GM18868 (cell line): ENCODE results near the gene TMA7.
"Not testable (repeated sequence)": the region's sequence is repeated elsewhere in the genome, so short reads cannot be mapped to it uniquely, and the experiment has no call there.

Source experiments
- ATAC-seq: cut with Tn5 transposase; IDR thresholded peaks from one replicate; pipeline ENCODE4 v1.9.1; 2021; ENCODE audit warnings: mild to moderate bottlenecking, moderate library complexity; ENCODE audit not compliant: unreplicated experiment

TMA7 gene

GRCh38 chr3:48465531-48466378 lies 25.7 kb downstream of the TMA7 start:
- peak; percentile 93 for ATAC-seq

- ATAC-seq = no peak
Measured at GRCh38 chr3:48466386-48467109, 26.5 kb downstream of the TMA7 start.

DNA sequence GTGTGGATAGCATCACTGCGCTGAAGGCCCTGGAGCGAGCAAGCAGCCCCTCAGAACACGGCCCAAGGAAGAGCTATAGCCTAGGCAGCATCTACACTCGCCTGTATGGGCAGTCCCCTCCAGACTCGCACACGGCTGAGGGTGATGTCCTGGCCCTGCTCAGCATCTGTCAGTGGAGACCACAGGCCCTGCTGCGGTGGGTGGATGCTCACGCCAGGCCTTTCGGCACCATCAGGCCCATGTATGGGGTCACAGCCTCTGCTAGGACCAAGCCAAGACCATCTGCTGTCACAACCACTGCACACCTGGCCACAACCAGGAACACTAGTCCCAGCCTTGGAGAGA lies 27.0 kb downstream of the TMA7 start:
- ATAC-seq = no peak

DNA sequence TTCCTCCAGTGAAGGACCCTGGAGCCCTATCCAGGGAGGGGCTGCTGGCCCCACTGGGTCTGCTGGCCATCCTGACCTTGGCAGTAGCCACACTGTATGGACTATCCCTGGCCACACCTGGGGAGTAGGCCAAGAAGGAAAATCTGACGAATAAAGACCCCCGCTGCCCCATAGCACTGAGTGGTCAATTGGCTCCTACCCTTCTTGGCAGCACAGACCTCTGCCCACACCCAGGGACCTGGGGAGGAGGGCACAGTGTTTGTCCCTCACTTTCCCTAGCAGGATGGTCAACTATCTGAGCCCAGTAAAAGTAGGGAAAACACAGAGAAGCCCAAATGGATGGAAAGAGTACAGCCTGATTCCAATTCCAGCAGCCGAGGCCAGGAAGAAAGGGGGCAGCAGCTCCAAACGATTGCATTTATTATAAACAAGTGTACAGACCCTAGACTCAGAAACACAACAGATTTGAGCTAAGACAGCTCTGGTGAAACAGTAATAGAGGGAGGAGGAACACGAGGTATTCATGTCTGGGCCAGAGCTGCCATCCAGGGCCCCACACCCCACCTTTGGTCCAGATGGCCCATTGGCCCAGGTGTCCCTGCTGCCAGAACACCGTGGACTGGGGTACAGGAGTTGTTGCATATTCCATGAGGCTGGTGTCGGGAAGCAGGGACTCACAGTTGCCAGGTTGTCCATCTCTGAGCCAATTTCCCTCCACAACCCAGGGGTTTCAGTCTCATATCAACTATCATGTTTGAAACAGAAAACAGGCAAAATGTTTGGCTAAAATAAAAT lies 27.6 kb downstream of the TMA7 start:
- ATAC-seq = no peak

DNA sequence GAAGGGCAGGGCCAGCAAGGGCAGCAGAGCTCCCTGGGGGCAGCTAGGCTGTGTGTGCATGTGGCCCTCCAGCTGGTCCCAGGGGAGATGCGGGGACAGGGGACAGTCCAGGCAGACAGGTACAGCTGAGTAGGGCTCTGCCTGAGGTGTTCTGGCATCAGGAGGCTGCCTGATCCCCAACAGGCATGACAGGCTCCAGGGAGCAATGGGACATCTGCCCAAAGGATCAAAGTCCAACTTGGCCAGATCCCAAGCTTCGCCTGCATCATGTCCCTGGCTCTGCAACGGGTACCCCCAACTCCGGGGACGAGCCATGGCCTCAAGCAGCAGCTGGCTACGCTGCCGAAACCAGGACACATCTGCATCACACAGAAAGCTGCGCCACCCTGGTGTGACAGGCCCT lies 28.3 kb downstream of the TMA7 start:
- ATAC-seq = no peak

DNA sequence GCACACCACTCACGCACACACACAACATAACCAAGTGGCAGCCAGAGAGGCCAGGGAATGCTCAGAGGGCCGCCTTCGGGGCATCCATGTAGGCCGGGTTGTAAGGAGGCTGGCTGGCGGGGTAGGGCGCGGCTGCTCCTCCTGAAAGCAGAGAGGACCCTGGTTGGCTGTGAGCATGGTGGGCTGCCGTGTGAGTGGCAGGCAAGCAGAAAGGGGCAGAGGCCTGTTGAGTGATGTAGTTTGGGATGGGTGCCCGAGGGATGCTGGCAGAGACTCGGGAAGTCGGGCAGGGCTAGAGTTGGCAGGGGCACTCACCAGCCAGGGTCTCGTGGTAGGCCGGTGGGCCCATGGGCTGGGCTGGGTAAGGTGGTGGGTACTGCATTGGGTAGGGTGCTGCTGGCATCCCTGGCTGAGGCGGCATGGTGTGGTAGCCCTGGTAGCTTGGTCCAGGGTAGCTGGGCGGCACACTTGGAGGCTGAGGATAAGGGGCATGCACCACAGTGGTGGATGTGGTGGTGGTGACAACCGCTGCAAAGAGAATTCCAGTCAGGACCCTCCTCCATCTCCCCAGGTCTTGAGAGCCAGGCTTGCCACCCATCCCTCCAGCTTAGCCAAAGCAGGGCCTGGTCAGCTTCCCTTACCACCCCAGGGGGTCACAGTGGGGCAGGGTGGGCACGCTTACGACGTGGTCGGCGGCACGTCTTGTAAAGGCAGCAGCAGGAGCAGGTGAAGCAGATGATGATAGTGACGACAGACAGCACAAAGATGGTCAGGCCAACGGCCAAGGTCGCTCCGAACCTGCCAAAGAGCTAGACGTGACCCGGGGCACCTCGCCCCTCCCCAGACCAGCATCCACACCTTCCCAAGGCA lies 29.2 kb downstream of the TMA7 start:
- no peak for ATAC-seq

DNA sequence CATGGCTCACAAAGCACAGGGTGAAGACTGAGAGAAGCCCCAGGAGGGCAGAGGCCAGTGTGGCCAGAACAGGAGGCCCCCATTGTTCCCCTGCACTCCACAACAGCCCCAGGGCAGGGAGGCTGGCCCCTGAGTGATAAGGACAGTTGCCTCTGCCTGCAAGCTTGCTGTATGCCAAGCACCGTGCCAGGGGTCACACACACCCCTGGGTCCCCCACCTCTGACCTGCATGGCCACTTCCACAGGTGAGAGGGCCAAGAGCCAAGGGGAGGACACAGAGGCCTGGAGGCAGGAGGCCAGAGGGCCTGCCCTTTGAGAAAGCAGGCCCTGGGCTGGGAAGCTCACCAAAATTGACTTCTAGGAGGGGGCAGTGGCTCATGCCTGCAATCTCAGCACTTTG lies 30.2 kb downstream of the TMA7 start:
- no peak for ATAC-seq

GRCh38 chr3:48472673-48472922 lies 32.5 kb downstream of the TMA7 start:
- ATAC-seq = peak; percentile 16

GRCh38 chr3:48472923-48473616 lies 33.0 kb downstream of the TMA7 start:
- peak; percentile 85 for ATAC-seq

- ATAC-seq = no peak
Measured at GRCh38 chr3:48473617-48473952, 33.5 kb downstream of the TMA7 start.

DNA sequence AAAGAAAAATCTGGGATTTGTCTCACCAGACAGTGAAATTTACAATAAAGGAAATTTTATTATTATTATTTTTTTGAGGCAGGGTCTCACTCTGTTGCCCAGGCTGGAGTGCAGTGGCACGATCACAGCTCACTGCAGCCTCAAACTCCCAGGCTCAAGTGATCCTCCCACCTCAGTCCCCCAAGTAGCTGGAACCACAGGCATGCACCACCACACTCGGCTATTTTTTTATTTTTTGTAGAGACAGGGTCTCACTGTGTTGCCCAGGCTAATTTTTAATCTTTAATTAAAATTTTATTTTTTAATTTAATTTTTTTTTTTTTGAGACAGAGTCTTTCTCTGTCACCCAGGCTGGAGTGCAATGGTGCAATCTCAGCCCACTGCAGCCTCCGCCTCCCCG lies 34.0 kb downstream of the TMA7 start:
- ATAC-seq = not testable (repeated sequence)

GRCh38 chr3:48474619-48475018 lies 34.6 kb downstream of the TMA7 start:
- no peak for ATAC-seq

GRCh38 chr3:48475188-48475587 lies 35.1 kb downstream of the TMA7 start:
- ATAC-seq = no peak

GRCh38 chr3:48476426-48477053 lies 36.5 kb downstream of the TMA7 start:
- ATAC-seq = no peak

DNA sequence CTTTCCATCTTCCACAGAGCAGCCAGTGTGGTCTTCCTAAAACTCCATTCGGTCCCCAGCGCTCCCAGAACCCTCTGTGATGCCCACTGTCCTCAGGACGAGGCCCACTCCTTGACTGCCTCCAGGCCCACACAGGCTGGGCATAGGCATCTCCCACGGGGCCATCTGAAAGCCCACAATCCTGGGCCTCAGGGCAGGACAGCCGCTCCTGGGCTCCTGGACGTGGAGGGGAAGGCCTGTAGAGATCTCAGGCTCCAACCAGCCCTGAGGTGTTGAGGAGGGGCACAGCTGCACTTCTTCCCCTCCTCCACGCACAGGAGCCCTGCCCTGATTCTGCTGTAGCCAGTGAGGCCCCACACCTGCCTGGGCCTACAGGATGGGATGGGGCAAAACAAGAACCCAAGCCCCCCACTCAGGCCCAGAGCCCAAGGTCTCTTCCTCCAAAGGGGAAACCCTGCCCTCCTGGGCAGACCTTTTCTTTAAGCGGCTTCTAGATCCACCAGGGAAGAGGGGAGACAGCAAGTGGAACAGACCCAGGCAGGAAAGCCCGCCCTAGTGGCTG lies 38.0 kb downstream of the TMA7 start:
- no peak for ATAC-seq

DNA sequence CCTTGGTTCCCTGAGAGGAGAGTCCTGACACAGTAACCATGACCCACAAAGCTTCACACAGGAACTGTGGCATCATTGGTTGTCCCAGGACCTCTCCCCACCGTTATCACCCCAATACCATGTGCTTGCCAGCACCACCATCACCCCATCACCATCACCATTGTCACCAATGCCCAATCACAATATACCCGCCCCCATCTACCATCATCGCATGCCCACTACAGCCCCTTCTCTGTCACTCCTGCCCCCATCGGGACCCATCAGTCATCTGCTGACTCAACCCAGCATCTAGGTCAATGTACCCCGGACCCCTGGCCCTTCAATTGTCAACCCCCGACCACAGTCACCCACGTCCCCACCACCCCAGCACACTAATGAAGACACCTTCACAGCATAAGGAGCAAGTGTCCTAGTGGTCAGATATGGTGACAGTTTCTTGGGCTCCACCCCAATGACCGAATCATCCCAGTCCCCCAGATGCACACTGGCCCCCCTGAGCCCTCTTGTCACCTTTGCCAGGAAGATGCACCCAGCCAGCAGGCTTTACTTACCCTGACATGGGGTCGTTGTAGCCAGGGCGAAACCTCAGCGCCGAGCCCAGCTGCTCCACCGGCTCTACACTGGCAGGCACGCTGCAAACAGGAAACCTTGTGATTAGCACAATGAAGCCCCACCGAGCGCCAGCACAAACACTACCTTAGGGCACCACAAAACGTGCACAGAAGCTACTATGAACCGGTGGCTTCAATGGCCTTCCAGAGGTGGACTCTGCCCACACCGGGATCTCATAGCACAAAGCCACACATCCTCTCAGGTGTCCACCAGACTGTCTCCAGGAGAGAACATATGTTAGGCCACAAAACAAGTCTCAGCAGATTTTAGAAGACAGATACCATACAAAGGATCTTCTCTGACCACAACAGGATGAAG lies 38.8 kb downstream of the TMA7 start:
- no peak for ATAC-seq

DNA sequence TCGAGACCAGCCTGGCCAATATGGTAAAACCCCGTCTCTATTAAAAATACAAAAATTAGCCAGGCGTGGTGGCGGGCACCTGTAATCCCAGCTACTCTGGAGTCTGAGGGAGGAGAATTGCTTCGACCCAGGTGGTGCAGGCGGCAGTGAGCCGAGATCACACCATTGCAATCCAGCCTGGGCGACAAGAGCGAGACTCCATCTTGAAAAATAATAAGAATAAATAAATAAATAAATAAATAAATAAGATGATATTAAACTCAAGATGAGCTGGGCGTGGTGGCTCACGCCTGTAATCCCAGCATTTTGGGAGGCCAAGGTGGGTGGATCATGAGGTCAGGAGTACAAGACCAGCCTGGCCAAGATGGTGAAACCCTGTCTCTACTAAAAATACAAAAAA lies 40.8 kb downstream of the TMA7 start:
- not testable (repeated sequence) for ATAC-seq

- not testable (repeated sequence) for ATAC-seq
Measured at GRCh38 chr3:48482822-48483221, 42.8 kb downstream of the TMA7 start.

- ATAC-seq = no peak
Measured at GRCh38 chr3:48486952-48487351, 46.9 kb downstream of the TMA7 start.
